ENCODE measurements around the gene WNT10A. TPM values are rescaled to one million over a fixed set of nuclear protein-coding genes. Genes with fewer than 3 reads are reported as not detected.

WNT10A gene
- total and polyA plus RNA-seq, 10 donors = 1.5 to 7.9 (median 2.3) TPM

- Histone ChIP-seq H3K9me3 (no peaks in the 10 kb centered on the region), H3K27ac (peak overlapping the region in 1 of 8 donors; percentile 86), H3K36me3 (no peaks in the 10 kb centered on the region), H3K27me3 (replicated peaks in 1 of 7) (peaks cover 0 to 97% (median 37%) of the 10 kb centered on the region in 7 donors), H3K4me1 (peaks cover 28 to 56% (median 53%) of the 10 kb centered on the region in 6 donors), H3K4me3 (peak overlapping the region in 4 of 8 donors; percentile 9 to 67 (median 36))
- WGBS, 5 donors = 3 to 11% (median 4%) methylated on average over 21 to 52 of the region's 52 CpGs
- DNase-seq = peak; percentile 94
- intact Hi-C loops (cut with DNase I; ENCODE audit: low total_unique reads) = loop anchor here (1.0 to 2.0 kb wide), 2 partner anchors 22 to 47 kb away; no protein-coding TSS in a partner anchor
- TF ChIP-seq CTCF (IDR thresholded peaks at IDR 0.05 in 8 of 11, conservative IDR thresholded peaks at IDR 0.05 in 3 of 11) (peak; percentile 92 to 99 (median 96)), POLR2A (IDR thresholded peaks at IDR 0.05) (no peak), POLR2AphosphoS5 (IDR thresholded peaks at IDR 0.05) (peak; percentile 52 to 80 (median 77))
These were observed 17.6 kb downstream of the WNT10A start for GRCh38 chr2:218898109-218898878.

- intact Hi-C loops (cut with DNase I; ENCODE audit: low total_unique reads) = loop anchor here (2.0 kb wide), 1 partner anchor 48 kb away; no protein-coding TSS in a partner anchor
- H3K9me3 ChIP-seq = no peaks in the 10 kb centered on the region
- H3K36me3 ChIP-seq = no peaks in the 10 kb centered on the region
- TF ChIP-seq POLR2AphosphoS5 (IDR thresholded peaks at IDR 0.05) (no peak), CTCF (IDR thresholded peaks at IDR 0.05 in 8 of 11, conservative IDR thresholded peaks at IDR 0.05 in 3 of 11) (no peak), POLR2A (IDR thresholded peaks at IDR 0.05) (no peak)
- peaks cover 22 to 47% (median 45%) of the 10 kb centered on the region in 6 donors for H3K4me1 ChIP-seq
- no peak overlapping the region for H3K4me3 ChIP-seq
- H3K27me3 ChIP-seq (replicated peaks in 1 of 7) = peaks cover 0 to 94% (median 37%) of the 10 kb centered on the region in 7 donors
- DNase-seq = no peak
- H3K27ac ChIP-seq = no peak overlapping the region
- 31 to 39% (median 35%) methylated on average over 12 of the region's 12 CpGs for WGBS, 5 donors
These were observed 18.5 kb downstream of the WNT10A start for GRCh38 chr2:218899147-218899546.

GRCh38 chr2:218902427-218902826 lies 21.8 kb downstream of the WNT10A start:
- no peaks in the 10 kb centered on the region for H3K36me3 ChIP-seq
- H3K9me3 ChIP-seq = no peaks in the 10 kb centered on the region
- TF ChIP-seq POLR2AphosphoS5 (IDR thresholded peaks at IDR 0.05) = no peak
- TF ChIP-seq CTCF (IDR thresholded peaks at IDR 0.05 in 8 of 11, conservative IDR thresholded peaks at IDR 0.05 in 3 of 11) = no peak
- no peak for TF ChIP-seq POLR2A (IDR thresholded peaks at IDR 0.05)
- H3K27ac ChIP-seq = no peak overlapping the region
- no peak for DNase-seq
- no peak overlapping the region for H3K4me3 ChIP-seq
- intact Hi-C loops (cut with DNase I; ENCODE audit: low total_unique reads) = no loop called here
- peaks cover 0 to 89% (median 25%) of the 10 kb centered on the region in 7 donors for H3K27me3 ChIP-seq (replicated peaks in 1 of 7)
- 87 to 92% (median 92%) methylated on average over 4 of the region's 4 CpGs for WGBS, 5 donors
- H3K4me1 ChIP-seq = peaks cover 10 to 14% (median 12%) of the 10 kb centered on the region in 6 donors

- intact Hi-C loops (cut with DNase I; ENCODE audit: low total_unique reads) = no loop called here
- Histone ChIP-seq H3K27ac (no peak overlapping the region), H3K36me3 (no peaks in the 10 kb centered on the region), H3K27me3 (replicated peaks in 1 of 7) (peaks cover 0 to 86% (median 13%) of the 10 kb centered on the region in 7 donors), H3K9me3 (no peaks in the 10 kb centered on the region), H3K4me3 (no peak overlapping the region), H3K4me1 (peaks cover 1 to 10% (median 7%) of the 10 kb centered on the region in 6 donors)
- DNase-seq = no peak
- 11 to 17% (median 14%) methylated on average over 2 of the region's 2 CpGs for WGBS, 5 donors
- no peak for TF ChIP-seq CTCF (IDR thresholded peaks at IDR 0.05 in 8 of 11, conservative IDR thresholded peaks at IDR 0.05 in 3 of 11)
- no peak for TF ChIP-seq POLR2A (IDR thresholded peaks at IDR 0.05)
- TF ChIP-seq POLR2AphosphoS5 (IDR thresholded peaks at IDR 0.05) = no peak
These were observed 23.5 kb downstream of the WNT10A start for GRCh38 chr2:218904176-218904575.
